HG02759 (cell line): Measurements from ENCODE around the gene DBNL.

Experiments used
- ATAC-seq: cut with Tn5 transposase; IDR thresholded peaks from one replicate; pipeline ENCODE4 v1.9.1; 2021; ENCODE audit warnings: mild to moderate bottlenecking, moderate library complexity; ENCODE audit not compliant: unreplicated experiment

Gene DBNL

DNA sequence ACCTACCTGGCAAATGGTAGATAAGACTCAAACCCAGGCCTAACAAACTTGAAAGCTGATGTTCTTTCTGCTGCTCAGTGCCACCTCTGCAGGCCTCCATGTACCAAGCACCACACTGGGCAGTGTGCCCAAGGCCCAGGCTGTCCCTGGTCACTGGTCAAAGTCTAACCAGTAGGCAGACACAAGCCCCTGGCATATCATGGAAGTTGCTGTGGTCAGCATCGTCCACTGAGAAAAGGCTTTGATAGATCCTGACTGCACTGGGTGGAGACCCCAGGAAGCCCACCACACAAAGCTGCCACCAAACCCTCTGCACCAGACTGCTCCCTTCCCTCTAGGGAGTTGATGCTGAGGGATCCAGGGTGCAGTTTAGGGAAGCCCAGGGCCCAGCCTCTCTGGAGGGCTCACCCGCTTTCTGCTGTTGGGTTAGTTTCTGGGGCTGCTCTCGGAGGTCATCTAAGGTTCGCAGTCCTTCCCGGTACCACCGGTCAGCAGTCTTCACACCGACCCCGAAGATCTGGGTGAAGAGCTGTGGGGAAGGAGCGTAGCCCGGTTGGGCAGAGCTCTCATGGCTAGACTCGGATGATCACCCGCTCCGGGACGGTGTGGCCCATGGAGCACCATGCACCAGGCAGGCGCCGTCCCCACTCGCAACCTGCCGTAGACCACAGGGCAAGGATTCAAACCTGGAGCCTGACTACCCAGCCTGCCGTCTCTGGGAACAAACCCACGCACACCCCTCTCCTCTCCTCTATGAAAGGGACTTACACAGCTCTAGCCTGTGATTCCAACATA is 31.8 kb downstream of the DBNL start:
- no peak for ATAC-seq

DNA sequence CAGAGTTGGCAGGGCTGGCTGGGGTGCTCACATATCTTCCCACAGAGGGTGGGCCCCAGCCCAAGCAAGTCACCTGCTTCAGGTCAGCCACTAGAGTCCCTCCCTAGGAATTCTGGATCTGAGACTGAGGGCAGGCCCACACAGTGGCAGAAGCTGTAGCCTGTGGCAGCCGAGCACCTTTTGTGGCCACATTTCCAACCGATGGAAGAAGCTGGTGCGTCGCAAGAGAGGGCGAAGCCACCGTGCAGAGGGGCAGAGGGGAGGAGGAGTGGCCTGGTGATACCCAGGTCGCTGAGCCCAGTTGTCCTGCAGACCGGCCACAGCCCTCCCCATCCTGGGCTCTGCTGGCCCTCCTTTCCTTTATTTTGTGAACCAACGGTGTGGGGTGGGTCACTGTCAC is 32.6 kb downstream of the DBNL start:
- ATAC-seq, result no peak

DNA sequence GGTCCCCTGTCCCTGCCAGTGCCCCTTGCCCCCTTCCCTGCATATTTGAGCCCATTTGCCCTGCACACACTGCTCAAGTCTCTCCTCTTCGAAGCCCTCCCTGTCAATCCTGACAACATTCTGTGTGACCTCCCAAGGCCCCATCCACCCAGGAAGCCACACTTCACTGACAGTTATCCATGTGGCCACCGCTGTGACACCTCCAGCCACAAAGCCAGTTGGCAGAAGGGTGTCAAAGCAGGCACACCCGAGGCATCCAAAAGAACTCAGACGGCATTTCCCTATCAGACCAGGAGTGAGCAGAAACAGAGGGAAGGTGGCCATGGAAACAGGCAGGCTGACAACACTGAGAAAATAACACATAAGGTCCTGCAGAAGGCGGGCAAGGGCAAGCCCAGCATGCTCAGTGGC is 33.2 kb downstream of the DBNL start:
- ATAC-seq, result no peak

DNA sequence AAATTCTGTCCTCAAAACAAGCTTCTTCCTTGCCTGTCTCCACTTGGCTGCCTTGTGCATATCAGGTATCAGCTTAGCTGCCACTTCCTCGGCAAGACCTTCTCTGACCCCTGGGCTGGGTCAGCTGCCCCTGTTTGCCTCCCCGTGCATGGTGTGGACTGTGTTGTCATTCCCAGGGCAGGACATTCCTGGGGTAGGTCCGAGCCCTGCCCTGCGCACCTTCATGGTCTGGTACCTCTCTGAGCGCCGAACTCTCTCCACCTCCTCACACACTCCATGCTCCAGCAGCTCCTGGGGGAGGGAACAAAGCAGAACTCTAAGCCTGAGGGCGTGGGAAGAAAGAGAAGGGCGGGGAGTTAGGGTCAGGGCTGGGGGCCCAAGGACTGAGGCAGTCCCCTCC is 34.0 kb downstream of the DBNL start:
- ATAC-seq, result no peak

DNA sequence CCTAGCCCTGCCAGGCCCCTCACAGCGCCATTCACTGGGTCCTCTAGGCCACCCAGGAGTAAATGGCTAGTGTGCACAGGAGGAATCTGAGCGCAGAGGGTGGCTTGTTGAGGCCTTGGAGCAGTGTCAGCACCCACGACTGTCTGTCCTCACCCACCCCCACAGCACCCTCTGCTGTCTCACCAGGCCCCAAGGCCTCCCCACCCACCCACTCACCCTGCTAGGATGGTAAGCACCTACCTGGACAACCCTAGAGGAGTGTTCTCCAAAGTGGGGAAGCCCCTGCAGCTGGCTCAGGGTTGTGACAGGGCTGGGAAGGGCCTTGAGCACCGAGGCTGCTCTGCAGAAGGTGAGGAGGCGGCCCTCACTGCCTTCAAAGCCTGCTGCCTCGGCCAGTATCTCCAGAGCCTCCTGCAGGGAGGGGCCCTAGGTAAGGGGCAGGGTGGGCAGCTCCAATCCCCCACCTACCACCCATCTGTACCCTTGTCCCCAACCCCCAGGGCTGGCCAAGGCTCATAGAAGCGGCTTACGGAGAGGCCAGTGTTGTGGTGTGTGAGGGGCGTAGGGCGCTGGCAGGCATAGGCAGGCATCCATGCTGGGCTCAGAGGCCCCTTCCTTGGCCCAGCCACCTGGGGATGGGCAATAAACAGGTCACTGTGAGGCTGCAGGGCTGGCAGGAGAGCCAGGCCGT is 35.0 kb downstream of the DBNL start:
- ATAC-seq, result no peak

DNA sequence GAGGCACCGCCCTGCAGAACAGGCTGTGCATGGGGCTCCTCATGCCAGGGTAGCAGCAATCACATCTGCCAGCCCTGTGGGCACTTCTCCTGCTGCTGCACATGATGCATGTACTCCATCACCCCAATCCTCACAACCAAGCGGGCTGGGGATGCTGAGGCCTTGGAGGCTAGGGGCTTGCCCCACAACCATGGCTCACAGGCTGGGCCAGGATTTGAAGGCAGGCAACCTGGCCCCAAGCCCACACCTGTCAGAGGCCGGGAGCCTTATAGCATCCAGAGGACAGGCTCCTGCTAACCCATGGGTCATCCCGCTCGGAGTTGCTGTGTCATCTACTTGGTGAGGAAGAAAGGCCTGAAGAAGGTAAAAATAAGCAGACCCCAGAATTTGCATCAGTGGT is 35.6 kb downstream of the DBNL start:
- no peak for ATAC-seq

DNA sequence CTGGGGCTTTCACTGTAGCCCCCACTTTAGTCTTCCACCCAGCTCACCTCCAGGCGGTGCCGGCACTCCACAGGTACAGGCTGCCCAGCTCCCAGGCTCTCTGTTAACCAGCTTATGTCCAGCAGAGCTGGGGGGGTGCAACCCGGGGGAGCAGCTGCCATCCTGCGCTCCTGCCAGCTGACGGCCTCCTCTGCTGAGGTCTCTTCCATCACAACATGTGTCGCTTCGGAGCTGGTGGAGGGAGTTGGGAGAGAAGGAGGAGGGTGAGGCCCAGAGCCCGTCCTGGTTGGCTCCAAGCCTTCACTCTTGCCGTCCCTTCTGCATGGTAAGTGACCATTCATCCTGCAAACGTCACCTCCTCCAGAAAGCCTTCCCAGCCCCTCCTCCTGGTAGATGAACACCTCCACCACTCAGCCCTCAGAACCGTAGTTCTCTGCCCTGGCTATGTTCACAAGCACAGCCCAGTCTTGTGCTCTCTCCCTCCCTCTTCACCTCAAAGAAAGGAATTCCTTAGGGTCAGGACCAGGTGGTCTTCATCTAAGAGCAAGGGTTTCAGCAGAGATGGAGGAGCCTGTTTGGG is 36.3 kb downstream of the DBNL start:
- ATAC-seq, result no peak

DNA sequence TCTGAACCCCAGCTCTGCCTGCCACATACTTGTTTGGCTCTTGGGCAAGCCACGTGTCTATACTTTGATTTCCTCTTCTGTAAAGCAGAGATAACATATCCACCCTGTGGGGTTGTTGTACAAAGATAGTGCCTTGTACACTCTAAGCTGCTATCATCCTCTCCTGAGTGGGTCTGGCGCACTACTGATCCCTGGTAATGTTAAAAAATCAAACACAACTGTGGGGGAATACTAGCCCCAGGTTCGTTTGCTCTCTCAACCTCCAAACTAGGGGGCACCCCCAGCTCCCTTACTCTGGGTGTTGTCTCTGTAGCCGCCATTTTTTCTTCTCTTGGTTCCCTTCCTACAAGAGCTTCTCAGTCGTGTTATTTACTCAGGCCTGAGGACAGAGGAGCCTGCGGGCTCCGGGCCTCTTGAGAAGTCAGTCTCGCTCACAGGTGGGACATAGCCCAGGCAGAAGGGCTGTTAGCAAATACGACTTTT is 36.8 kb downstream of the DBNL start:
- no peak for ATAC-seq

DNA sequence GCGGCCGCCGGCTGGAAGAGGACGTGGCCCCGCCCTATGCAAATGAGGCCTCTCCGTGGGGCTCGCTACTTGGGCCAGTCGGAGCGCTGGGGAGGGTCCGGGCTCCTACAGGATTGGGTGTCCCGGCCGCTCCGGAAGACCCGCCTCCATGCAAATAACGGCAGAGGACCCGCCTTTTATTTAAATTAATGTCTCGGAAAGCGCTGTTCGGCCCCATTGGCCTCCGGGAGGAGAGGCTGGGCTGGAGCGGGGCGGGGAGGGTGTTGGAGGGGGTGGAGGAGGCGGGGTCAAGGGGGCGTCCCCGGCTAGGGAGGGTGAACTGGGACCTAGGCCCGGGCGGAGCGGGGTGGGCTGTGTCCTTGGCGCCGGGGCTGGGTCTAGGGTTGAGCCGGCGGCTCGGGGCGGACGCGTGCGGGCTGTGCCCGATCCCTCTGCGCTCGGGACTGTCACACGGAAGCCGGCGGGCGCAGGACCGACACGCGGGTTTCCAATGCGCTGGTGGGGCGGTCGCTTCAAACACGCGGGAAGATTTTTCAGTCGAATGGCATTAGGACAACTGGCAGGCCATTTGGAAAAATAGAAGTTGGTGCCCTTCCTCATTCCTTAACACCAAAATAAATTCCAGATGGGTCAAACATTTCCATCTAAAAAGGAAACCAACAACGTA is 38.2 kb downstream of the DBNL start:
- ATAC-seq, result peak; percentile 93

DNA sequence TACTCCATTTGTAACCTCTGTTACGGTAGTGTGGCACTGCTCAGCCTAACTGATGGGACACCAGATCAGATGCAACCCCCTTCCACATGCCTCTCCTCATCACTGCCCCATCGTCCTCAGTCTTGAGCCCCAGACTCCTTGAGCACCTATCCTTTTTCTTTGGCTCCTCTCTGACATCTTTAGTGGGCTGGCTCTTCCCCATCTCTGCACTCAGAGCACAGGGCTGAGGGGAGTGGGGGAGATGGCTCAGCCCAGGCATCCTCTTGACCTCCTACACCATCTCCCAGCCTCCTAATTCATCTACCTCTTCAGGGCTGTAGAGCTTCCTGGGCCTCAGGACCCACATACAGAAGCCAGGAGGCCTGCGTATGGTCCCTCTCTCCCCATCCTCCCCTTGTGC is 39.3 kb downstream of the DBNL start:
- ATAC-seq, result no peak

DNA sequence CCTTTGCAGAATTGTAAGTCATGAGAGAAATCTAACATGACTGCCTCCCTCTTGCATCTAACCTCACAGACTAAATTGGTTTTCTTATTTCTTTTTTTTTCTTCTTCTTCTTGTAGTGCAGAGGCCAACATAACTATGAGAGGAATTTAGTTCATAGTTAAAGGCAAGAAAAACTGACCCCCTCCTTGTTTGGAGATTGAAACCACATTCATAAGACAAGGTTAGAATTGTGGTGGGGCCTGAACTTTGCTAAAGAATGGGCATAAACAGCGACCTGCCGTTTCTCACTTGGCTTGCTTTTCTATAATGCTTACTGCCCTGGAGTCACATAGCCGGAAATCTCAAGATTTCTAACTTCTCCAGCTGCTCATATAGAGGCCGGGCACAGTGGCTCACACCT is 40.2 kb downstream of the DBNL start:
- no peak for ATAC-seq

DNA sequence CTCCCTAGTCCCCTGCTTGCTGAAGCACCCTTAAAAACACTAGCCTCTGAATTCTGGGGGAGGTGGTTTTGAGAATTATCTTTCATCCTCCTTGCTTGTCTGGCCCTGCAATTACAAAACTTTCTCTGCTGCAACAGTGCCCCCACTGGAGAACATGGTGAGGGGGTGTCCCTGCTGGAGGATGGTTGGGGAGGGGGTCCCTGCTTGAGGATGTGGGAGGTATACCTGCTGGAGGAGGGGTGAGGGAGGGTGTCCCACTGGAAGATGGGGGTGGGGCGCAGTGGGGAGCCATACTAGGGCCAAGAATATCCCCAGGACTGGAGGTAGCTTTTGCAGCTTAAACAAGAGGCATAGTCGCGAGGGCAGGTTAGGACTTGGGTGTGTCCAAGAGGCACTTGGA is 41.0 kb downstream of the DBNL start:
- ATAC-seq, result no peak

DNA sequence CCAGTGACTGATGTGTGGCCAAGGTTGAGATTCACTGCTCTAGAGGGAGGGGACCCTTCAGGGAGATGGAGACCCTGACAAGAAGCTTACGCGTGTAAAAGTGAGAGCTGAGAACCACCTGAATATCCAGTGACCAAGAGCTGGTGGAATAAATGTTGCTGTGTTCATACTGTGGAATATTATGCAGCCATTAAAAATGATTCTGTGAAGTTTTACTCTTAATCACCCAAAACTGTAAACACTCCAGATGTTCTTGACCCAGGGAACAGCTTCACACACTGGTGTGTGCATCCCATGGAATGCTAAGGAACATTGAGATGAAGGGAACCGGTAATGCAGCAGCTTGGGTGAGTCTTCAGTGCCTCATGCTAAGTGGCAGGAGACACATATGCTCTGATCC is 42.1 kb downstream of the DBNL start:
- no peak for ATAC-seq

DNA sequence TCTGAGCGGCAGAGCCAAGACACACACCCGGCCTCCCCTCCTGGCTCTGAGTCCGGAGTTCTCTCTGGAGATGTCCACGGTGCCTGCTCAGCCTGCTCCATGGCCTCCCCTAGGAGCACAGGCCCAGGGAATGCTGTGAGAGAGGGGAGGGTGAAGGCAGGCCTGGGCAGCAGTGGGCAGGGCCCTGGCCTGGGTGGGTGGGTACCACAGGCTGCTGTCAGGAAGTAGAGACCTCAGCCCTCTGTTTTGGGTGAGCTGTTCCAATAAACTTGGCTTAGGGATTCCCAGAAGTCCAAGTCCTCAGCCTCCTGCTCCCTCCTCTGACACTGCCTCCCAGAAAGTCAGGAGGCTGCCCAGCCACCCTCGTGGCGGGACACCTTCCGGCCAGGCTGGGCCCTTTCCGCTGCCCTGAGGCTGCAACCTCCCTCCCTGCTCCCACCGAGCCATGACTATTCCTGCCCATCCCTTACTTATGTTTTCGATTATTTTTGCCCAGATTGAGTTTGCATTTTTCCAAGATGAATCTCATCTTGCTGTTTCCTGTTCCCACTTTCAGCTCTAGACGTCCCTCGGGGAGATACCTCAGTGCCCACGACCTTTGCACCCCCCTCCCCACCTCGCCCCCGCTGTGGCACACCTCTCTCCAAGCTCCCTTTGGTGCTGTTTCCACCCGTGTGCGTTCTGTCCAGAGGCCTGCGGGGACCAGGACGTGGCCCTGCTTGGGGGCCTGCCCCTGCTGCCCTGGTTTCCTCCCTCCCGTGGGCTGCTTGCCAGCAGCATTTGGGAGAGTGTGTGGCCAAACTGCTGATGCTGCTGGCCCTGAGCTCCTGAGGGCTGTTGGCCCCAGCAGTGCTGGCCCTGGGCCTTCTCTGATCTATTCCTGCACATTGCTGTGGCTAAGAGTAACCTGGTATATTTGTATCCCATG is 43.7 kb downstream of the DBNL start:
- ATAC-seq, result no peak

DNA sequence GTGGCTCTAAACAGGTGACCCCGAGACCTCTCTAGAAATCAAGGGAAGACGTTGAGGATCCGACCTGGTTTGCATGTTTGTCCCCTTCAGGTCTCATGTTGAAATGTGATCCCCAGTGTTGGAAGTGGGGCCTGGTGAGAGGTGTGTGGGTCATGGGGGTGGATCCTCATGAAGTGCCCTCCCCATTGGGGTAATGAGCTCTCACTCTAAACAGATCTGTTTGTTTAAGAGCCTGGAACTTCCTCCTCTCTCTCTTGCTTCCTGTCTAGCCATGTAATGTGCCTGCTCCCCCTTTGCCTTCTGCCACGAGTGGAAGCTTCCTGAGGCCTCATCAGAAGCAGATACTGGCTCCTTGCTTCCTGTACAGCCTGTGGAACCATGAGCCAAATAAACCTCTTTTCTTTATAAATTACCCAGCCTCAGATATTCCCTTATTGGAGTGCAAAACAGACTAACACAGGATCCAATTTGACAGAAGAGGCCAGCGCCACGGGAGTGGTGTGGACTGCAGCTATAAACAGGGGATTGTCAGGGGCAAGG is 48.7 kb downstream of the DBNL start:
- ATAC-seq, result no peak

DNA sequence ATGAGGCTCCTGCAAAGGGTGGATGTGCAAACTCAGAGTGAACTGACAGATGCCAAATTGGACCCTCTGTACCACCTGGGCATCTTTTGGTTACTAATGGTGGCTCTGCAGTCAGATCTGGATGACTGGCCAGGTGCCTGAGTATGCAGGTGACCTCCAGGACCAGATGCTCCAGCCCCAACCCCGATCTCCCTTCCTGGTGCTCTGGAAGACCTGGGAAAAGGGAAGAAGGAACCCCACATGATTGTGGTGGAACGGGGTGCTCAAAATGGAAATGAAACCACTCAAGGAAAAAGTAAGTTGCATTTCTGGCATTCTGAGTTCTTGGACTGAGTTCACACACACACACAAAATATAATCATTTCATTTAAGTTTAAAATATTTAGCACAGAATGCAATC is 49.9 kb downstream of the DBNL start:
- no peak for ATAC-seq

DNA sequence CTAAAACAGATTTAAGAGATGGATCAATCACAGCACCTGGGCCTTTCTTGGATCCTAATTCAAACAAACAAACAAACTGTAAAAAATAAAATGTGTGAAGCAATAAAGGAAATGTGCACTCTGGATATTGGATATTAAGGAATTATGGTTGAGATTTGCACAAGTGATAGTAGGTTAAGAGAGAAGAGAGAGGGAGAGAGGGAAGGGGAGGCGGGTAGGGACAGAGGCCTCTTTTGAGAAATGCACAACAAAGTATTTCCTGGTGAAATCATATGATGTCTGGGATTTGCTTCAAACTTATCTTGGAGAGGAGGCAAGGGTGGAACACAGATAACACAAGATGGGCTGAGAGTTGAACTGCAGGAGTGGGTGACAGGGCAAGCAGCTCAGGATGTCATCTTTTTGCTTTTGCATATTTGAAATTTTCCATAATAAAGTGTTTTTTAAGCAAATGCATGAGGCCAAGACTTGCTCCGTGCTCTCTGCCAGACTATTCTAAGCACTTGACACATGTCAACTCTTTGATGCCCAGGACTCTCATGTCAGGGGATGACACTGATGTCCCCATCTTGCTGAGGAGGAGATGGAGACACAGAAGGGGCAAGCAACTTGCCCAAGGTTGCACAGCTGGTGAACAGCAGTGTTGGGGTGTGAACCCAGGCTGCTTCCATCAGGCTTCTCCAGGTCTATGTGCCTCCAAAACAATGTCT is 50.5 kb downstream of the DBNL start:
- ATAC-seq, result no peak

DNA sequence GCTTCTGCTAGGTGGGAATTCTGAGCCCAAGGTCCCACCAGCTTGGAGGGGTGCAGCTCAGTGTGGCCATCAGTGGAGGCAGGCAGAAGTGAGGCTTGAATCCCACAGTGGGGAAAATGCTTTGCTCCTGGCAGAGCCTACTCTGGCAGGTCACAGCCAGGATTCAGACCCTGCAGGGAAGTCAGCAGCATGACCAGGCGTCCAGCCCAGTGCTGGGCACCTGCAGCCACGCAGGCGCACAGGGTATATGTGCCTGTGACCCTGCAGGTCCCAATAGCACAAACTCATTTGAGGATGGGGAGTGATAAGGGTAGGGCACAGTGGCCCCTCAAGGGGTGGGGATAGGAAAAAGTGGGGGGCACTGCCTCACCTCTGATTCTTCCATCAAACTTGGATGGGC is 51.3 kb downstream of the DBNL start:
- no peak for ATAC-seq

DNA sequence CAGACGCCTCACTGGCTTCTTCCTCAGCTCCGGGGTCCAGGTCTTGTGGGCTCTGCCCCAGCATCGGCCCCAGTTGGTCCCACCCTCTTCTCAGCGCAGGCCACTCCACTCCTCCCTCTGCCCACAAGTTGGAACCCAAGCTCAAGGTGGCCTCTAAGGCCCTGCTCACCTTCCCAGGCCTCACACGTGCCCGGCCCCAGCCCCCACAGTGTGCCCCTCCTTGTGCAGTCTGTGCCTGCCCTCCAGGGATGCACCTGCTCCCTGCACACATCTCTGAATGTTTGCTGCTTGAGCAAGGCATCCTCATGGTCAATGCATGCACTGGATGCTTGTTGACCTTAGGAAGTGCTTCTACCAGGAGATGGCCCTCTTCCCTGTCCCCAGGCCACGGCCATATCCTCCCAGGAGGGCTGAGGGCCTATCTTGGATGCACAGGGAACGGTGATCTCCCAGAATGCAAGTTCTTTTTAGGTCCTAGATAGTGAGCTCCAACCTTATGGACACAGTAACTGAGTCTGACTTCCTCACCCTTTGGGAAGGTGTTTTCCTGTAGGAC is 51.9 kb downstream of the DBNL start:
- no peak for ATAC-seq
